Kidney epithelial cell (primary cell): Measurements from ENCODE around the gene YAE1. TPM values are rescaled to one million over a fixed set of nuclear protein-coding genes. Genes with fewer than 3 reads are reported as not detected.

Source experiments
- DNase-seq: peaks from one replicate; pipeline ENCODE4 v3.0.0-alpha.2; 2010; ENCODE audit warnings: low read depth
- H3K27me3 ChIP-seq: 2 replicates; pipeline ENCODE4 v1.6.0; 2011; ENCODE audit warnings: low read length; ENCODE audit not compliant: control insufficient read depth, insufficient read depth
- H3K36me3 ChIP-seq: 2 replicates; pipeline ENCODE4 v1.5.1; 2011; ENCODE audit warnings: low read length; ENCODE audit not compliant: control insufficient read depth, insufficient read depth
- H3K4me3 ChIP-seq: 2 replicates; pipeline ENCODE4 v1.5.1; 2011; ENCODE audit warnings: low read depth, mild to moderate bottlenecking, control low read depth, low read length
- total RNA-seq: library from RNA; depleted of rRNA; stranded (reverse); fragments of >200 nt; gene quantifications from 2 replicates; pipeline ENCODE4 v1.2.3, GENCODE V29; 2015
- TF ChIP-seq, protein P1 (sequence below): IDR thresholded peaks from 2 replicates; pipeline ENCODE4 v1.5.1; 2011; ENCODE audit warnings: mild to moderate bottlenecking, moderate library complexity, low read length, control low read depth, inconsistent platforms; ENCODE audit not compliant: insufficient read depth, poor library complexity, severe bottlenecking

The YAE1 gene
- total RNA-seq, 1 donor from 2014 or later: 18.1 TPM

DNA sequence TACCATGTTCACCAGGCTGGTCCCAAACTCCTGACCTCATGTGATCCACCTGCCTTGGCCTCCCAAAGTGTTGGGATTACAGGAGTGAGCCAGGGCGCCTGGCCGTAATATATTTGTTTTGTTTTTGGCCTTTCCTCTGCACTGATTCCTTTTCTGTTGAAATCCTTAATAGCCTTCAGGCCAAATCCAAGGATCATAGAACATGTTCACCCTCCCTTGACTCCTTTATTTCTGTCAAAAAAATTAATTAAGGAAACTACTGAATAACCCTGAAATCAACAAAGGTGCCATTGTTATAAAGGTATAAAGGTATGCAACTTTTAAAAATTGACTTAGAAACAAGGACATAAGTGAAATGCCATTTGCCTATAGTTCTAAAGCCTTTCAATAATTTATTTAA, 41.7 kb downstream of the YAE1 start:
- no peaks in the 10 kb centered on the region for H3K27me3 ChIP-seq
- H3K4me3 ChIP-seq: no peak overlapping the region
- no peak for DNase-seq
- H3K36me3 ChIP-seq: no peaks in the 10 kb centered on the region
- TF ChIP-seq, protein P1, sequence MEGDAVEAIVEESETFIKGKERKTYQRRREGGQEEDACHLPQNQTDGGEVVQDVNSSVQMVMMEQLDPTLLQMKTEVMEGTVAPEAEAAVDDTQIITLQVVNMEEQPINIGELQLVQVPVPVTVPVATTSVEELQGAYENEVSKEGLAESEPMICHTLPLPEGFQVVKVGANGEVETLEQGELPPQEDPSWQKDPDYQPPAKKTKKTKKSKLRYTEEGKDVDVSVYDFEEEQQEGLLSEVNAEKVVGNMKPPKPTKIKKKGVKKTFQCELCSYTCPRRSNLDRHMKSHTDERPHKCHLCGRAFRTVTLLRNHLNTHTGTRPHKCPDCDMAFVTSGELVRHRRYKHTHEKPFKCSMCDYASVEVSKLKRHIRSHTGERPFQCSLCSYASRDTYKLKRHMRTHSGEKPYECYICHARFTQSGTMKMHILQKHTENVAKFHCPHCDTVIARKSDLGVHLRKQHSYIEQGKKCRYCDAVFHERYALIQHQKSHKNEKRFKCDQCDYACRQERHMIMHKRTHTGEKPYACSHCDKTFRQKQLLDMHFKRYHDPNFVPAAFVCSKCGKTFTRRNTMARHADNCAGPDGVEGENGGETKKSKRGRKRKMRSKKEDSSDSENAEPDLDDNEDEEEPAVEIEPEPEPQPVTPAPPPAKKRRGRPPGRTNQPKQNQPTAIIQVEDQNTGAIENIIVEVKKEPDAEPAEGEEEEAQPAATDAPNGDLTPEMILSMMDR: no peak

DNA sequence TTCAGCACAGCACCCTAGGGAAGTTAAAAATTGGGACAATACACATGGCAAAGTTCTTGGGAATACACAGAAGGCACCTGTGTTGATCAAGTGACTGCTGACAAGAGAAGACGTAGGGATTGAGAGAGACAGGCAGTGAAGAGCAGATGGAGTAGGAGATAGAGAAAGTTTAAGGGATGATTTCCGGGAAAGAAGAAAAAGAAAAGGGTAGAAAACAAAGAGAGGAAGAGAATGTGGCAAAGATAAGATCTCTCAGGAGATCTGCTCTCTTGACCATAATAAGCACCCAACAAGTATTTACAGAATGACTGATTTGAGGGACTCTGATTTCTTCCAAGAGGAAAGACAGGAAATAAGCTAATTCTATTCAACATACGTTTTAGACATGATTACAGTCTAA, 42.1 kb downstream of the YAE1 start:
- Histone ChIP-seq H3K27me3 (no peaks in the 10 kb centered on the region), H3K4me3 (no peak overlapping the region), H3K36me3 (no peaks in the 10 kb centered on the region)
- no peak for DNase-seq
- TF ChIP-seq, protein P1: no peak

DNA sequence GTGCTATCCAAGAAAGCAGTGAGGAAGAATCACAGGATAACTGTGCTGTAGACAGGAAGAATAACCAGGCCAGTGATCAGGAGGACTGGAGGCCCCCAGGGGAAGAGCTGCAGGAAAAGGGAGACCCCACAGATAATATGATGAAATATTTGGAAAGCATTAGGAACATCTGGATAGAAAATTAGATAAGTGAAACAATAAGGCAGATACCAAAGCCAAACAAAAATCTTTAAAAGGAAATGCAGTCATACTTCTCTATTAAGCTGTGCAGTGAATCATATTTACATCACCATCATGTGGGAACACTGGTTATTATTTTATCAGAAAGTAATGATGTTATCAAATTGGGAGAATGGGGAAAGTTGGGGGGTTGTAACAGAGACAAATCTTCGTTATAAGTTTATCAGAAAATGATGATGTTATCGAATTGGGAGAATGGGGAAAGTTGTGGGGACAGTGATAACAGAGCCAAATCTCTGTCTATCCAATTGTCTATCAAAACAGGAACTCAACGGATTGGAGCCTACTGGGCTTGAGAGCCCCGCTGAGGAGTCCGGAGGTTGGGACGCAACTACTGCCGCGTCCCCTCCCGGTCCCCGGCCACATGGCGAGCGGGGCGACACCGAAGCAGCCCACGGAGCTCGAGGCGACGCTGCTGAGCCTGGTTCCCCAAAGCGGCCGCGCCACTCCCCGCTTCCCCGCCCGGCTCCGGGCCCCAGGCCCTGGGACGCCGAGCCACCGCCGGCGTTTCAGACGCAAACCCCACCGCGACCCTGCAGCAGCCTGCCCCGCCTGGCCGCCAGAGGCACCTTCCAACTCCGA, 43.1 kb downstream of the YAE1 start:
- no peaks in the 10 kb centered on the region for H3K36me3 ChIP-seq
- H3K27me3 ChIP-seq: no peaks in the 10 kb centered on the region
- H3K4me3 ChIP-seq: peak overlapping the region; percentile 14
- no peak for DNase-seq
- TF ChIP-seq, protein P1: no peak

DNA sequence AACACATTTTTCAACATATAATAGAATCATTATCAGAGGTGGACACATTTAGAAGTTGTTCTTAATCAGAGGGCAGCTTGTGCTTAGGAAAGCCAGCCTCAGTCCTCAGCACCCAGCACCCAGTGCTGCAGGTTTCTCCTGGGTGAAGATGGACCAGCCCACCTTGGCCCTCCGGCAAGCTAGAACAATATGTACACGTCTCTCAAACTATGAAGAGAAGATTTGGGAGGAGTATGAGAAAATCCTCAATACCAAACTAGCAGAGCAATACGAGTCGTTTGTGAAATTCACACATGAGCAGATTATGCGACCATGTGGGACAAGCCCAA, 43.7 kb downstream of the YAE1 start:
- DNase-seq: no peak
- Histone ChIP-seq H3K36me3 (no peaks in the 10 kb centered on the region), H3K27me3 (no peaks in the 10 kb centered on the region), H3K4me3 (peak overlapping the region; percentile 14)
- TF ChIP-seq, protein P1: no peak

DNA sequence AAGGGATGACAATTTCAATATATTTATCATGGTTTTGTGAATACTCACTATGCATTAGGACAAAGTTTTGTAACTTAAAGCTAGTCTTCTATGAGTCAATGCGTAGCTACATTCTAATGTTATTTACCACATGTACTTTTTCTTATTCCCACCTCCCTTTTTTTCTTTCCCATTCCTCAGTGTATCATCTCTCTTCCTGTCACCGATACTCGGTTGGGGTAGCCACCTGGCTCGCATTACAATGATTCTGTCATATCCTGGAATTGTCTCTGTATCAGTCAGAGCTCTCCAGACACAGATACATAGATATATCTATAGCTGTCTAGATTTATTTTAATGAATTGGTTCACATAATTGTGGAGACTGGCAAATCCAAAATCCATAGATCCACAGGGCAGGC, 47.4 kb downstream of the YAE1 start:
- TF ChIP-seq, protein P1: no peak
- Histone ChIP-seq H3K27me3 (no peaks in the 10 kb centered on the region), H3K4me3 (no peak overlapping the region), H3K36me3 (no peaks in the 10 kb centered on the region)
- DNase-seq: no peak

DNA sequence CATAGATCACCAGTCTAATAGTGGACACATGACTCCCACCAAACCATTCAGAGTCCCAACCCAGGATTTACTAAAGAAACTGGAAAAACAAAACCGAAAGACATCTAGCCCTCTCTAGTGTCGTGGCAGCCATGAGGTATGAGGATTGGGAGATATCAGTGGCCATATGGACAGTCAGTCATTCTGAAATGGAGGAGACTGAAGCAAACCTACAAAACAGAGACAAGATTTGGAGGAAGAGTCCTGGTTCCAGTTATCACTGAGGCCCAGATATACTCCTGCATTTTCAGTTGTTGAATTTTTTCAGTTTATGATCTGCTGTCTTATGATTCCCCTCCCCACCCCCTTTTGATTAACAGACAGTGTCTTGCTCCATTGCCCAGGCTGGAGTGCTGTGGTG, 48.1 kb downstream of the YAE1 start:
- TF ChIP-seq, protein P1: no peak
- Histone ChIP-seq H3K4me3 (no peak overlapping the region), H3K36me3 (no peaks in the 10 kb centered on the region), H3K27me3 (no peaks in the 10 kb centered on the region)
- no peak for DNase-seq
